HL-60 (cell line): Measurements from ENCODE around the gene LRRC3.

Experiments used
- DNase-seq, 2 experiments: peaks; one replicate each; pipeline ENCODE4 v3.0.0-alpha.2; 2010 to 2020; ENCODE audit warnings: low read depth in 1 of 2, low spot score in 1 of 2
- H3K27ac ChIP-seq: fragments of 250-450 bp; sonication (Bioruptor Pico); replicated peaks from 2 replicates; pipeline ENCODE4 v1.5.1; 2020; ENCODE audit warnings: mild to moderate bottlenecking, moderate library complexity
- H3K27me3 ChIP-seq: fragments of 250-450 bp; sonication (Bioruptor Pico); 2 replicates; pipeline ENCODE4 v1.5.1; 2021; ENCODE audit warnings: mild to moderate bottlenecking, moderate library complexity; ENCODE audit not compliant: insufficient read depth, poor library complexity, severe bottlenecking
- H3K4me3 ChIP-seq: replicated peaks from 2 replicates; pipeline ENCODE4 v1.5.1; 2011; ENCODE audit warnings: mild to moderate bottlenecking, control low read depth, low read length; ENCODE audit not compliant: insufficient read depth
- CTCF ChIP-seq: IDR thresholded peaks from one replicate; pipeline ENCODE4 v1.5.1; 2011; ENCODE audit warnings: low read length, control low read depth, inconsistent platforms; ENCODE audit not compliant: insufficient read depth
- GABPA ChIP-seq: IDR thresholded peaks from 2 replicates; pipeline ENCODE4 v1.6.1; 2012; ENCODE audit warnings: low read depth
- POLR2AphosphoS5 ChIP-seq: IDR thresholded peaks from 2 replicates; pipeline ENCODE4 v1.6.1; 2012; ENCODE audit warnings: low read depth
- REST ChIP-seq: IDR thresholded peaks from 2 replicates; pipeline ENCODE4 v1.6.1; 2012; ENCODE audit warnings: low read depth; ENCODE audit not compliant: insufficient replicate concordance
- SPI1 ChIP-seq: IDR thresholded peaks from 2 replicates; pipeline ENCODE4 v1.6.1; 2012; ENCODE audit warnings: low read depth, mild to moderate bottlenecking, borderline replicate concordance

LRRC3 gene

GRCh38 chr21:44450402-44450801 lies 4.9 kb upstream of the LRRC3 start:
- H3K4me3 ChIP-seq, result no peak overlapping the region
- H3K27ac ChIP-seq, result no peak overlapping the region
- no peak for DNase-seq
- TF ChIP-seq GABPA (no peak), CTCF (no peak), SPI1 (no peak), POLR2AphosphoS5 (no peak), REST (no peak)
- H3K27me3 ChIP-seq, result peaks cover 15% of the 10 kb centered on the region

- DNase-seq, result no peak
- Histone ChIP-seq H3K27ac (no peak overlapping the region), H3K27me3 (peaks cover 15% of the 10 kb centered on the region), H3K4me3 (no peak overlapping the region)
- no peak for TF ChIP-seq REST
- TF ChIP-seq SPI1, result no peak
- no peak for TF ChIP-seq CTCF
- TF ChIP-seq POLR2AphosphoS5, result no peak
- TF ChIP-seq GABPA, result no peak
These were observed 4.3 kb upstream of the LRRC3 start for GRCh38 chr21:44450999-44451398.

GRCh38 chr21:44453120-44453519 lies 2.2 kb upstream of the LRRC3 start:
- Histone ChIP-seq H3K4me3 (no peak overlapping the region), H3K27ac (no peak overlapping the region), H3K27me3 (peaks cover 12% of the 10 kb centered on the region)
- no peak for DNase-seq
- TF ChIP-seq POLR2AphosphoS5, result no peak
- no peak for TF ChIP-seq CTCF
- TF ChIP-seq REST, result no peak
- TF ChIP-seq SPI1, result no peak
- no peak for TF ChIP-seq GABPA
